Lung (tissue), 12 donors: ENCODE data around the gene ARSK. TPM values are rescaled to one million over a fixed set of nuclear protein-coding genes. Genes with fewer than 3 reads are reported as not detected.

Experiments used
- ATAC-seq: fragments of 200-7000 bp; cut with Tn5 transposase; one replicate; pipeline ENCODE4 v1.9.1; 2020; ENCODE audit warnings: moderate number of reproducible peaks; ENCODE audit not compliant: insufficient read depth, low FRiP score
- DNase-seq, 3 donors: peaks; one replicate each; pipeline ENCODE4 v3.0.0-alpha.2; 2013 to 2017
- H3K27ac ChIP-seq, 2 donors: one replicate each; pipeline ENCODE4 v1.5.1; 2013; ENCODE audit warnings: mild to moderate bottlenecking in 2 of 2, moderate library complexity in 2 of 2, control low read depth in 1 of 2, inconsistent platforms in 1 of 2, low read depth in 1 of 2, low read length in 1 of 2
- H3K27me3 ChIP-seq, 3 donors: one replicate each; pipeline ENCODE4 v1.5.1; 2013; ENCODE audit warnings: low read length in 2 of 3; ENCODE audit not compliant: control insufficient read depth in 3 of 3, insufficient read depth in 3 of 3
- H3K36me3 ChIP-seq, 4 donors: one replicate each; pipeline ENCODE4 v1.5.1; 2013; ENCODE audit warnings: low read length in 4 of 4, mild to moderate bottlenecking in 1 of 4, moderate library complexity in 1 of 4; ENCODE audit not compliant: control insufficient read depth in 4 of 4, insufficient read depth in 4 of 4
- H3K4me1 ChIP-seq, 5 donors: one replicate each; pipeline ENCODE4 v1.5.1; 2013; ENCODE audit warnings: low read length in 5 of 5, mild to moderate bottlenecking in 2 of 5, moderate library complexity in 1 of 5; ENCODE audit not compliant: control insufficient read depth in 5 of 5, insufficient read depth in 5 of 5
- H3K4me3 ChIP-seq: one replicate; pipeline ENCODE4 v1.5.1; 2013; ENCODE audit warnings: mild to moderate bottlenecking, control low read depth, moderate library complexity
- H3K9ac ChIP-seq, 2 donors: one replicate each; pipeline ENCODE4 v1.5.1; 2013; ENCODE audit warnings: low read length in 2 of 2, control low read depth in 1 of 2; ENCODE audit not compliant: insufficient read depth in 1 of 2
- H3K9me3 ChIP-seq, 4 donors: one replicate each; pipeline ENCODE4 v1.5.1; 2013; ENCODE audit warnings: low read length in 3 of 4, mild to moderate bottlenecking in 1 of 4, moderate library complexity in 1 of 4; ENCODE audit not compliant: control insufficient read depth in 4 of 4, insufficient read depth in 3 of 4
- CTCF ChIP-seq: IDR thresholded peaks from 2 replicates; pipeline ENCODE4 v1.5.1; 2012; ENCODE audit warnings: mild to moderate bottlenecking; ENCODE audit errors: control extremely low read depth, extremely low read depth
- WGBS, 2 donors: extraction: QIAGEN DNeasy Blood & Tissue Kit; methylation state at CpG; one replicate each; pipeline ENCODE4 v1.1.7; 2013; 5-methylcytosine and 5-hydroxymethylcytosine counted together
- polyA plus RNA-seq, 2 donors: library from polyadenylated mRNA; stranded (reverse); fragments of 200-250 nt; gene quantifications; one replicate each; pipeline ENCODE4 v1.2.1, GENCODE V29; 2013
- total RNA-seq, 2 donors: library from RNA; depleted of rRNA in 1 of 2; stranded (reverse); fragments of >200 nt in 1 of 2; gene quantifications; one replicate each; pipeline ENCODE4 v1.2.1, GENCODE V29; 2014 to 2021
- donor health status: control.
- donor health status: control.
- donor health status: Bipolar disorder and iron deficiency.
- donor health status: healthy.
- donor health status: DM: yes; HTN: yes; CAD: no.

ARSK gene
- total and polyA plus RNA-seq, 4 donors, result 2.6 to 10.5 (median 4.3) TPM

DNA sequence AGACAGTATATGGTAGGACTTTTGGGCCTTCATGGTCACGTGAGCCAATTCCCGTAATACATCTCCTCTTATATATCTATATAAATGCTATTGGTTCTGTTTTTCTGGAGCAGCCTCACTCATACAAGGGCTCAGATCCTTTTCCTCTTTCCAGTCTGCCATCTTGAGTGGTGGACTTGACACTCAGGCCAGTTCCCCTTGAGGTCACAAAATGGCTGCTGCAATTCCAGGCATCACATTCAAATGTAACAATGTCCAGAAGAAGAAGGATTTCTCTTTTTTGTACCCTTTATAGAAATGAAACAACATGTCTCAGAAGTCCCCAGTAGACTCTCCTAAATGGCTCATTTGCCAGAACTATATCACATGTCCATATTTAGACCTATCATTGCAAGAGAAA is 69.5 kb downstream of the ARSK start:
- Histone ChIP-seq H3K4me3 (no peak overlapping the region), H3K27me3 (peaks cover 0 to 25% (median 23%) of the 10 kb centered on the region in 3 donors), H3K4me1 (peaks cover 0 to 17% (median 5%) of the 10 kb centered on the region in 5 donors), H3K27ac (no peak overlapping the region), H3K9me3 (no peaks in the 10 kb centered on the region), H3K36me3 (no peaks in the 10 kb centered on the region), H3K9ac (no peak overlapping the region)
- DNase-seq (no peak), ATAC-seq (no peak)
- 98 to 100% methylated on average over 2 of the region's 2 CpGs for WGBS, 2 donors
- TF ChIP-seq CTCF, result no peak

GRCh38 chr5:95626701-95627100 is 71.8 kb downstream of the ARSK start:
- no peak for ATAC-seq

DNA sequence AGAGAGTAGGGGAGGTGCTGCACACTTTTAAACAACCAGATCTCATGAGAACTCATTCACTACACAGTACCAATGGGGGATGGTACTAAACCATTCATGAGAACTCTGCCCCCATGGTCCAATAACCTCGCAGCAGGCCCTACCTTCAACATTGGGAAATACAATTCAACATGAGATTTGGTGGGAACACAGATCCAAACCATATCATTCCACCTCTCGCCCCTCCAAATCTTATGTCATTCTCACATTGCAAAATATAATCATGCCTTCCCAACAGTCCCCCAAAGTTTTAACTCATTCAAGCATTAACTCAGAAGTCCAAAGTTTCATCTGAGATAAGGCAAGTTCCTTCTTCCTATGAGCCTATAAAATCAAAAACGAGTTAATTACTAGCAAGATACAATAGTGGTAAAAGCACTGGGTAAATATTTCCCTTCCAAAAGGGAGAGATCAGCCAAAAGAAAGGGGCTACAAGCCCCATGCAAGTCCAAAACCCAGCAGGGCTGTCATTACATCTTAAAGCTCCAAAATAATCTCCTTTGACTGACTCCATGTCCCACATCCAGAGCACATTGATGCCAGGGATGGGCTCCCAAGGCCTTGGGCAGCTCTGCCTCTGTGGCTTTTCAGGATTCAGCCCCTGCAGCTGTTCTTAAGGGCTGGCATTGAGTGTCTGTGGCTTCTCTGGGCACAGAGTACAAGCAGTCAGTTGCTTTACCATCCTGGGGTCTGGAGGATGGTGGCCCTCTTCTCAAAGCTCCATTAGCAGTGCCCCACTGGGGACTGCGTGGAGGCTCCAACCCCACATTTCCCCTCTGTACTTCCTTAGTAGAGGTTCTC is 73.3 kb downstream of the ARSK start:
- no peaks in the 10 kb centered on the region for H3K9me3 ChIP-seq
- TF ChIP-seq CTCF, result no peak
- WGBS, 2 donors, result 90 to 91% methylated on average over 4 of the region's 4 CpGs
- H3K9ac ChIP-seq, result no peak overlapping the region
- H3K4me1 ChIP-seq, result no peaks in the 10 kb centered on the region
- ATAC-seq (no peak), DNase-seq (no peak)
- H3K4me3 ChIP-seq, result no peak overlapping the region
- H3K27ac ChIP-seq, result no peak overlapping the region
- peaks cover 0 to 2% (median under 1%) of the 10 kb centered on the region in 3 donors for H3K27me3 ChIP-seq
- H3K36me3 ChIP-seq, result no peaks in the 10 kb centered on the region

More at GRCh38 chr5:95626701-95627100, 71.8 kb downstream of the ARSK start:
- H3K4me1 ChIP-seq, result peaks cover 0 to 2% (median 0%) of the 10 kb centered on the region in 5 donors
- TF ChIP-seq CTCF, result no peak
- H3K27me3 ChIP-seq, result peaks cover 0 to 13% (median 10%) of the 10 kb centered on the region in 3 donors
- no peaks in the 10 kb centered on the region for H3K9me3 ChIP-seq
- no peaks in the 10 kb centered on the region for H3K36me3 ChIP-seq
- WGBS, 2 donors, result 64 to 87% methylated on average over 1 of the region's 1 CpG
- no peak overlapping the region for H3K9ac ChIP-seq
- no peak overlapping the region for H3K27ac ChIP-seq
- DNase-seq, result no peak
- H3K4me3 ChIP-seq, result no peak overlapping the region
